UCSD-AML1 (cell line): ENCODE data around the gene LTV1.

ENCODE experiments used
- DNase-seq: peaks from one replicate; lab custom pipeline; 2025; ENCODE audit not compliant: unreplicated experiment; lab: John Stamatoyannopoulos, UW

Gene LTV1

DNA sequence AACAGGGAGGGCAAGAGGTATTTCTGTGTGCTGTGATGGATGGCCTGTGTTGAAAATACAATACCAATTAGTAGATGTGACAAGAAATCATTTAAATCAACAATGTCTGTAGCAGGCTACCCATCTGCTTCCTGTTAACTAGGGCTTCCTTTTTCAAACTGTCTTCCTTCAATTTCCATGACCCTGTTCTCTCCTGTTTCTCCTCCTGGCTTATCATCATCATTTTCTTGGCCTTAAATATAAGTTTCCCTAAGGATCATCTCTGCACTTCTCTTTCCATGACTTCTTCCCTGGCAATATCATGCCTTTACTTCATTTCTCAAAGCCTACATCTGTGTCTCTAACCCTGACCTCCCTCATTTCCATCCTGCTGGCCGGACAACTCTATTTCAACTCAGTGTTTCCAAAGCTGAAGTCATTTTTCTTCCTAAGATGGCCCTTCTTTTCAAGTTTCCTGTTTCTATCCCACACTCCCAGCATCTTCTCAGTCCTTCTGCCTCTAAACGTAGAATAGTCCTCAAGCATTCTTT, 39.3 kb downstream of the LTV1 start:
- no peak for DNase-seq

DNA sequence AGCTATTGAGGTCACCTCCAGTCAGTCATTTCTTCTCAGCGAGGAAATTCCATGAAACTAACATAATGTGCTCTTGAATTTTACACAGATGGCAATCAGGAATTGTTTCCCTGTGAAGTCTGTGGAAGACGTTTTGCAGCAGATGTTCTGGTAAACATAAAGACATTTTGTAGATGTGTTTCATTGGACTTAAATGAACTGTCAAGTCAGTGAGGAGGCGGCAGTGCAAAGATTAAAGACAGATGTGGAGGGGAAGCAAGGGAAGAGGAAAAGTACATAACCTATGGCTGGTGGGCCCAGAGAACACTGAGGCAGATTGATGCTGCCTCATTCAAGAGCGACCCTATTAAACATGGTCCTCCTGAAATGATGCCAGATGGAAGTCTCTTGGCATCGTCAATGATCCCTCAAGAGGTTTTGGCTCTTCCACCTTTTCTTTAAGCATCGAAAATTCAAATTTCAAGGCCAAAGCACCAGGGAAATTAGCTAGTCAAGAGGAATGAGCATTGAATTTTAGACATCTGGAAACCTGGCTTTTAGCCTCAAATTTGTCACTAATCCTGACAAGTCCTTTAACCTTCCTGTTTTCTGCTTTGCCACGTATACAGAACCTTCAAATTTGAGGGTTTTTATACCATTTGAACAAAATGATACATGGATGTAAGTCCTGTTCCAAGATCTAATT, 41.2 kb downstream of the LTV1 start:
- no peak for DNase-seq

DNA sequence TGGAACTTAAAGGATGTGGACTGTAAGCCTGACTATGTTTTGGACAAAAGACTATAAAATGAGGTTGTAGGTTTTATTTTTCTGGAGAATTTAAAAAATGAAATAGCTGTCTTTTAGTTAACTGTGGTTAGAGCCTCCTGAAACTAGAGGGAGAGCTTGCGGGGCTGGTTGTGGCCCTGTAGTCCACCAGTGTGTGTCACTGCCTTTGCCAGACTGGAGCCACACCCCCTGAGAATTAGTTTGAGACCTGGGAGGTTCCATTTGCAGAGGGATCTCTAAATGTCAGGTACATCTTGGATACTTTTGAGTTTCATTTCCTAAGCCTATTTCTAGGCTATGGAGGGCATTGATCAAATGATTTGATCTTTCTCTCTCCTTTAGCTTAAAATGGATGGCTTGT, 42.0 kb downstream of the LTV1 start:
- no peak for DNase-seq

DNA sequence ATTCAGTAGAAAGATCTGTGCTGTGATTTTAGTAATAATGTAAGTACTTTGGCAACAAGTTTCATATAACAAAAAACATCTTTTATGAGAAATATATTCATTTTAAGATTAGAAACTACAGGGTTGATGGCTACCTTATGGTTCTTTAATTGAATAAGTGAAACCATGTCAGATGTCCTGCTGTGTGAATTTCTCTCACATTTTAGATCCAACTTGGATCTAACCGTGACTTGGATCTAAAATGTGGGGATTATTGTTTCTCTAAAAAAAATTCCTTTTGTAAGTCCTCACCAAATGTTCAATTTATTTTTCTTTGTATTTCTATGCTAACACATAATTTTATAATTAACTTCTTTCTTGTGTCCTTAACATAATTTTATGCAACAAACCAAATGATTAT, 51.5 kb downstream of the LTV1 start:
- DNase-seq = no peak

DNA sequence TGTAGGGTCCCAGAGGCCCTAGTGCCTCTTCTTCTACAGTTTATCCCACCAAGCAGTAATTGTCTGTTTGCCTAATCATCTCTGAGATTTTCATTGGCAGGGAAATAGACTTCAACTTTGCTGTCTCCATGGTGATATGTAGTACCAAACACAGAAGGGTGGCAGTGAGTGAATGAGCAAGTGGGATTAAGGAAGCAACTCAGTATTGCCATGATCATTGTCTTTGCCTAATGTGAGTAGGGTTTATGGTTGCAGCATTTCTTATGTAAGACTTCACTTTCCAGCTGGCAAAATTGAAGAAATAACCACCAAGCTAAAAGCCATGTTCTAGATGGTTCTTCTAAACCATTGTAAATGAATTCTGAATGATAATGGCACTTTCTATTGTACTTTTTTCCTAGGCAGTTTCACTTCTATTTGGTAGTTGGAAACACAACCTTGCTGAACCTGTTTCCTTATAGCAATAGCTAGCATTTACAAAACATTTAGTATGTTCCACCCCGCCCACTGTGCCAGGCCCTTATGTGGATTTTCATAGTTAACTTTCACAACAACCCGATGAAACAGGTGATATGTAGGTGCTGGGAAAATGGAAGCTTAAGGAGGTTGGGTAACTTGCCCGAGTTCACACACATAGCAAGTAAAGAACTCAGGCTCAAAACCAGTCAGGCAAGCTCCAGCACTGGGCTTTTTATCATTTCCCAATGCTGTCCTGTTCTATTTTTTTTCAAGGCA, 53.2 kb downstream of the LTV1 start:
- DNase-seq = no peak

DNA sequence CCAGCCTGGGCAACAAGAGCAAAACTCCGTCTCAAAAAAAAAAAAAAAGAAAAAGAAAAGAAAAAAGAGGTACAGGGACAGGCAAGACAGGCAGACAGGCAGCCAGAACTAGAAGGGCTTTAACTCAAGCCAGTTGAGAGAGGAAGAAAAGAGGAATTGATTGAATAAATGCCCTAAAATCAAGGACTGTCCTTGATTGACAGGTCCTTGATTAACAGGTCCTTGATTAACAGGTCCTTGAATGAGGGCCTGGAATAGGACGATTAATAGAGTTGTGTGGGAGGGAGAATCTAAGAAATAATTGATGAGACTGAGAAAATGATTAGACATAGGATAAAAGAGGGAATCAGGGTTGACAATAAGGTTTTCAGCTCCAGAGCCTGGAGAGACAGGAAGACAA, 57.2 kb downstream of the LTV1 start:
- no peak for DNase-seq

DNA sequence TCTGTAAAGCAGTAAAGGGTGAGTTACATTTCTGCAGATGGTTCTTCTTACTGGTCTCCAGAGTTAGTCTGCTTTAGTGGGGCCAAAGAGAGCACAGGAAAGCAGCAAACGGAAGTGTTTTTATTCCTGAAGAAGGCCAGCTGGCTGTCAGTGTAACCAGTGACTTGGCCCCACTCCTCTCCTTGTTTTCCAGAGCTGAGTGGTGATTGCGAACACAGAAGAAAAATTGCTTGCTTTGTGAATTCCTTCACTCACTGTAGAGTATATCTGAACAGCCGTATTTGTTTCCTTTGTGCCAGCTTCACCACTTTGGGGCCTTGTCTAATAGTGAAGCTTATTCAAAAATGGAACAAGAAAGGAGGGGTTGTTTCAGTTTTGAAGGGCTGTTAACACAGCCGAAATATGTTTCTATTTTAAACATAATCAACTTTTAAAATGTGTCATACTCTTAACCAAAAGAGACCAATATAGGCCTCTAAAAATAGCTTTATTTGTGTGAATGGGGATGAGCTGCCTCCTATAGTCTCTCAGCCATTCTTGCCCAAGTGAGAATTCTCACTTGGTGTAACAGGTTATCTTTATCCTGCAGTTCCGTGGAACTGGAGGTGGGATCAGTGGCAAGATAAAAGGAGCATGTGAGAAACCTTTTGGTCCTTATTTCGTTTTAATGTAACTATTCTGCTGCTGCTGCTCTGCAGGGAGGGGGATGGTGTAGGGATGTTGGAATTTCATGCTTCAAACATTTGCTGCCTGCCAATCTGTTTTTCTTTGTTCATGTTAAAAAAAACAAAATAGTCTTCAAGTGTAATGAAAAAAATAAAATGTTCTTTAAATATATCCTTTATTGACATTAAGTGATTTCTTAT, 59.0 kb downstream of the LTV1 start:
- DNase-seq = no peak

DNA sequence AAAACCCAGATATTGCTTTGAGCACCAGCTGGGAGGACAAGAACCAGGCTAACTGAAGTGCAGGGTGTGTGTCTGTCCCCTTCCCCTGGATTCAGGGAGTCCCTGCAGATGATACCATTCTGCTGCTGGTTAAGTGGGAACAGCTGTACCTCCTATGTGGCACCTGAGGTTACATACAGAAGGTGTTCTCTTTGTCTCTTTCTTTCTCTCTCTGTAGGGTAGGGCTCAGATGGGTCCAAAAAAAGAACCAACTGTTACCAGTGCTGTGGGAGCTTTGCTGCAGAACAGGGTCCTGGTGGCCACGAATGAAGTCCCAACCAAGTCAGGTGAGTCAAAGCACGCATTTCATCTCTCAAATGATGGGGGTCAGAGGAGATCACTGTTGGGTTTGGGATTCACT, 59.7 kb downstream of the LTV1 start:
- DNase-seq = no peak

DNA sequence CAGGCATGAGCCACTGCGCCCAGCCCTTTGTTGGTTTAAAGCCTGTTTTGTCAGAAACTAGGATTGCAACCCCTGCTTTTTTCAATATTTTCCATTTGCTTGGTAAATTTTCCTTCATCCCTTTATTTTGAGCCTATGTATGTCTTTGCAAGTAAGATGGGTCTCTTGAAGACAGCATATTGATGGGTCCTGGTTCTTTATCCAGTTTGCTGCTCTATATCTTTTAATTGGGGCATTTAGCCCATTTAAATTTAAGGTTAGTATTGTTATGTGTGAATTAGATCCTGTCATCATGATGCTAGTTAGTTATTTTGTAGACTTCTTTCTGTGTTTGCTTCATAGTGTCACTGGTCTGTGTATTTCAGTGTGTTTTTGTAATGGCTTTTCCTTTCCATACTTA, 67.9 kb downstream of the LTV1 start:
- DNase-seq = no peak

DNA sequence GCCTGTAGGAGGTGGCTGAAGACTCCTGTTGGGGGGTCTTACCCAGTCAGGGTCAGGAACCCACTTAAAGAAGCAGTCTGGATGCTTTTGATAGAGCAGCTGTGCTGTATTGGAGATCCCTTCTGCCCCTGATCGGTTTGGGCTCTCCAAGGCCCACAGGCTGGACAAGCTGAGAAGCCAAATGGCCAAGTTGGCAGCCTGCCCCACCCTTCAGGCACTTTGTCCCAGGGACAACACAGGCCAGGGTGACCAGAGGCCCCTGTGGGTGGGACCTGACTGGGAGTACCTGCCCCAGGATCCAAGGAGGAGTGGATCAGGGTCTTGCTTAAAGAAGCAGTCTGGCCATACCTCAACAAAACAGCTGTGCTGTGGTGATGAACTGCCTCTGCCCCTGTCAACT, 69.5 kb downstream of the LTV1 start:
- DNase-seq = no peak
